Spinal cord (tissue), 10 donors: ENCODE data around the gene ZNF460. TPM values are rescaled to one million over a fixed set of nuclear protein-coding genes. Genes with fewer than 3 reads are reported as not detected.
"Not testable (repeated sequence)": the region's sequence is repeated elsewhere in the genome, so short reads cannot be mapped to it uniquely, and the experiment has no call there.

Source experiments
- DNase-seq, 6 donors: peaks; one replicate each; pipeline versions ENCODE4 v3.0.0 to v3.0.0-alpha.2; 2013 to 2015; ENCODE audit warnings: low spot score in 6 of 6, low read depth in 4 of 6
- H3K27ac ChIP-seq: one replicate; pipeline ENCODE4 v1.5.1; 2013; ENCODE audit warnings: low read depth, low read length, control low read depth
- H3K27me3 ChIP-seq: one replicate; pipeline ENCODE4 v1.6.1; 2013; ENCODE audit warnings: low read length; ENCODE audit not compliant: control insufficient read depth, insufficient read depth
- H3K36me3 ChIP-seq: one replicate; pipeline ENCODE4 v1.6.1; 2013; ENCODE audit warnings: low read length; ENCODE audit not compliant: control insufficient read depth, insufficient read depth
- H3K4me1 ChIP-seq: one replicate; pipeline ENCODE4 v1.6.1; 2013; ENCODE audit warnings: low read length; ENCODE audit not compliant: control insufficient read depth, insufficient read depth
- H3K4me3 ChIP-seq: one replicate; pipeline ENCODE4 v1.5.1; 2013; ENCODE audit warnings: low read depth, low read length, control low read depth
- H3K9me3 ChIP-seq: one replicate; pipeline ENCODE4 v1.6.1; 2013; ENCODE audit warnings: low read length; ENCODE audit not compliant: control insufficient read depth, insufficient read depth
- WGBS: methylation state at CpG from one replicate; pipeline ENCODE4 v1.1.5; 2013; ENCODE audit warnings: missing lambda C conversion rate; ENCODE audit not compliant: insufficient coverage; 5-methylcytosine and 5-hydroxymethylcytosine counted together
- polyA plus RNA-seq, 2 donors: library from polyadenylated mRNA; unstranded; fragments of 120-200 nt; gene quantifications; one replicate each; pipeline ENCODE4 v1.2.1, GENCODE V29; 2013; ENCODE audit not compliant: insufficient read length in 2 of 2
- total RNA-seq, 2 donors: library from RNA; depleted of rRNA in 1 of 2; stranded (reverse); fragments of 120-200 nt in 1 of 2; fragments of >200 nt in 1 of 2; gene quantifications; one replicate each; pipeline versions ENCODE4 v1.2.3 to v1.2.4, GENCODE V29; 2013 to 2014
- donor health status: healthy.

Gene ZNF460
- total and polyA plus RNA-seq, 4 donors = 2.8 to 135 (median 42.2) TPM

DNA sequence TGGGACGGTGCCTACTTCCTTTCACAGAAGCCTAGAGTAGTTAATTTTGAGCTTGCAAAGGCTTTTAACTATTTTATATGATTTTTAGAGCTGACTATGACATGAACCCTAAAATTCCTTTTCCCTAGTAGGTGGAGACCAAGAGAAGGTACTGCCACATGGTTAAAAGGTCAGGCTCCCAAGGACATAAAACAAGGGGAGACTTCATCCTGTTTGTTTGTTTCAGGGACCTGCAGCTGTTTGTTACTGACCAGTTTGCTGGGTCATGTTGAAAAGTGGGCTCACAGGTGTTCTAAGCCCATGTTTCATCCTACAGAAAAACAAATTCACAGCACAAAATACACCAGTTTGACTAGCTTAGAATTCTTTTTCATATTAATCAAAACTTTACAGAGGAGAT, 3.9 kb upstream of the ZNF460 start:
- Histone ChIP-seq H3K4me1 (peaks cover 6% of the 10 kb centered on the region), H3K9me3 (no peaks in the 10 kb centered on the region), H3K27ac (no peak overlapping the region), H3K36me3 (peaks cover 10% of the 10 kb centered on the region), H3K4me3 (no peak overlapping the region), H3K27me3 (no peaks in the 10 kb centered on the region)
- WGBS = no CpG with 5 or more reads among the region's 1 CpG
- no peak for DNase-seq

DNA sequence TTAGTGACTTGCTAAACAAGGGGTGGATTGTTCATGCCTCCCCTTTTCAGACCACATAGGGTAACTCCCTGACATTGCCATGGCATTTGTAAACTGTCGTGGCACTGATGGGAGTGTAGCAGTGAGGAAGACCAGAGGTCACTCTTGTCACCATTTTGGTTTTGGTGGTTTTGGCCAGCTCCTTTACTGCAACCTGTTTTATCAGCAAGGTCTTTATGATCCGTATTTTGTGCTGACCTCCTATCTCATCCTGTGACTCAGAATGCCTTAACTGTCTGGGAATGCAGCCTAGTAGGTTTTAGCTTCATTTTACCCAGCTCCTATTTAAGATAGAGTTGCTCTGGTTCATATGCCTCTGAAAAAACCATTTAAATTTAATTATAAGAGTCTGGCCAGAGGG, 1.8 kb upstream of the ZNF460 start:
- not testable (repeated sequence) for H3K27ac ChIP-seq, H3K4me3 ChIP-seq, H3K9me3 ChIP-seq, H3K27me3 ChIP-seq, DNase-seq
- peaks cover 19% of the 10 kb centered on the region for H3K4me1 ChIP-seq
- WGBS = 40% methylated on average over 1 of the region's 2 CpGs
- H3K36me3 ChIP-seq = peaks cover 13% of the 10 kb centered on the region

DNA sequence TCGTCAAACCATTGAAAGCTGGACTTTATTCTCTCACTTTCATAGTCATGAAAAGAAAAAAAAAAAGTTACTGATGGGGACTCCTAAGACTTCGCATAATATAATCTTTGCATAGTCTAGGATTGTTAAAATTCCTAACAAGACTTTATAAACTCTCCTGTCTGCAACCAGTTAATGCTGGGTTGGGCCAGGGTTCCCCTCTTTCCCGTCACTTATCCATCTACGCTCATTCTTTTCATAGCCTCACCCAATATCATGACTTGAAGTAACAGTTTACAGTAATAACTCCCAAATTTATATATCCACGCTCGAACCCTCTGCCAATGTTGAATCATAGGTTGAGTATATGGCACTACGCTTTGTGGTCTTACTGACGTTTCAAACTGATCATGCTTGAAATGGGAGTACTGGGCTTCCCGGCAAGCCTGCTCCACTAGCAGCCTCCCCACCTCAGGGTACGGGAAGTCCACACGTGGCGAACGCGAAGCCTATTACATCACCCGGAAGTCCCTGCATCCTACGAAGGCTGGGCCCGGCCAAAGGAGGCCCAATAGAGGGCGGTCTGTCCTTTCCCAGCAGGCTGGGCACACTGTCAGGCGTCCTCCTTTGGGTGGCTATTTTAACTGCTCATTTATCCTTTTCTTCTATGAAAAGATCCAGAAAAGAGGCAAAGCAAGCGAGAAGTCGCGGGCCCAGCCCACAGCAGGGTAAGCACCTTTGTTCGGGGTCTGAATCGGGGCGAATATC, 694 bp upstream of the ZNF460 start:
- Histone ChIP-seq H3K4me3 (peak overlapping the region; percentile 99), H3K27me3 (no peaks in the 10 kb centered on the region), H3K4me1 (peaks cover 19% of the 10 kb centered on the region), H3K27ac (peak overlapping the region; percentile 100), H3K36me3 (peaks cover 20% of the 10 kb centered on the region), H3K9me3 (no peaks in the 10 kb centered on the region)
- WGBS = 0% methylated on average over 19 of the region's 25 CpGs
- DNase-seq = peak; percentile 83 to 98 (median 86)

DNA sequence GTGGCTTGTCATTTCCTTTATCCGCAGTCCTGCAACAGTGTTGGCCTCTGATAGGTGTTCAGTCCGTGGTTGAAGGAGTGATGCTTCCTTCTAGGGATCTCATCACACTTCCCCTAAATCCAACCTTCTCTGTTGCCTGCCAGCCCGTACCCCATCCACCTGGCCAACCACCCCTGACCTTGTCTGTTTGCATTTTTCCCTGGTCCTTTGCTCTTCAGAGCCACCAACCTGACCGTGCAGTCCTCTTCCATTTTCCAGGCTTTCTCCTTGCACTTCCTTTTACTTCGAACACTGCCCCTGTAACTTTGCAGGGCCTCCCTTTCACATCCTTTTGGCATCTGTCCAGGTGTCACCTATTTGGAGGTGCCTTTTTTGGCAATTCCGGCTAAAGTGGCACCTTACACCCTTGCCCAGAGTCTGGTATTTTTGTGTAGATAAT, 696 bp downstream of the ZNF460 start:
- peak overlapping the region; percentile 100 for H3K27ac ChIP-seq
- H3K4me3 ChIP-seq = peak overlapping the region; percentile 99
- H3K36me3 ChIP-seq = peaks cover 27% of the 10 kb centered on the region
- peaks cover 19% of the 10 kb centered on the region for H3K4me1 ChIP-seq
- no peaks in the 10 kb centered on the region for H3K27me3 ChIP-seq
- H3K9me3 ChIP-seq = no peaks in the 10 kb centered on the region
- peak in 3 of 6 donors; percentile 2 to 28 (median 7) for DNase-seq
- WGBS = 20% methylated on average over 5 of the region's 6 CpGs

DNA sequence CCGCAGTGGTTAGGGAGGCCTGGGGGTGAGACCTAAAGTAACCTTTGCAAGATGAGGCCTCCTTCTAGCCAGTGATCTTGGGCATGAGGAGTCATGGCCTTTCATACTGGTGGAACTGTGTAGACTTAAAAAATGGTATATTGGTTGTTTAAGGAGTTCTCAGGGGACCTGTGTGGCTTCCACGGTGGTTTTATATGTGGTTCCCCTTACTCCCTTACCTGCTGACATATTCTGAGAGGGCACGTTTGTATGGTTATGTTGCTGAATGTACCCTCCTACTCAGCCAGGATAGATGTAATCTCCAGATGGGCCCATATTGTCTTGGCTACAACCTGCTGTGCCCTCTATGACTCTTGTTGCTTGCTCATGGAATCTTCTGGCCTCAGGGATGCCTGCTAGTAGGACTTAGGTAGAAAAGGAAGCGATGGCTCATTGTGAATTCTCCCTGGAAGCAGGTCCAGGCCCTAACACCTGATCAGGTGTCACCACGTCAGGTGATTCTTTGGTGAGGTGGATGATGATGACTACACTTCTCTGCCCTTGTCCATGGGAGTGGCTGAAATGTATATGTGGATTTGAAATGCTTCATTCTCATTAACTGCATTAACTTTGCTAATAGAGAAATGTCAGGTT, 1.8 kb downstream of the ZNF460 start:
- WGBS = 100% methylated on average over 2 of the region's 5 CpGs
- DNase-seq = no peak
- H3K9me3 ChIP-seq = no peaks in the 10 kb centered on the region
- H3K4me3 ChIP-seq = no peak overlapping the region
- no peaks in the 10 kb centered on the region for H3K27me3 ChIP-seq
- H3K27ac ChIP-seq = no peak overlapping the region
- peaks cover 19% of the 10 kb centered on the region for H3K4me1 ChIP-seq
- H3K36me3 ChIP-seq = peaks cover 33% of the 10 kb centered on the region

DNA sequence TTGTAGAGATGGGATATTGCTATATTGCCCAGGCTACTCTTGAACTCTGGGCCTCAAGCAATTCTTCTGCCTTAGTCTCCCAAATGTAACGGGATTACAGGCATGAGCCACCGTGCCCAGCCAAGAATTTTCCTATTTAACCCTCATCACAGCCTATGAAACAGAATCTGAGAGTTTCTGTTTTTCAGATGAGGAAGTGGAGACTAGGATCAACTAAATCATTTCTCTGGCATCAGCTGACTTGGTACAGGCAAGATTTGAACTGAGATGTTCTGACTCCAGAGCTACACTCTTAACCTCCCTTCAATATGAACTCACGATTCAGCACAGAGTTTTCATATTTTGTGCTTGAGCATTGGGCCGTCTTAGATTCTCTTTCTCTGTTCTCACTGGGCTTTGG, 8.1 kb downstream of the ZNF460 start:
- Histone ChIP-seq H3K27ac (no peak overlapping the region), H3K9me3 (no peaks in the 10 kb centered on the region), H3K27me3 (no peaks in the 10 kb centered on the region), H3K4me1 (no peaks in the 10 kb centered on the region), H3K36me3 (peaks cover 56% of the 10 kb centered on the region), H3K4me3 (no peak overlapping the region)
- 94% methylated on average over 2 of the region's 4 CpGs for WGBS
- DNase-seq = no peak

DNA sequence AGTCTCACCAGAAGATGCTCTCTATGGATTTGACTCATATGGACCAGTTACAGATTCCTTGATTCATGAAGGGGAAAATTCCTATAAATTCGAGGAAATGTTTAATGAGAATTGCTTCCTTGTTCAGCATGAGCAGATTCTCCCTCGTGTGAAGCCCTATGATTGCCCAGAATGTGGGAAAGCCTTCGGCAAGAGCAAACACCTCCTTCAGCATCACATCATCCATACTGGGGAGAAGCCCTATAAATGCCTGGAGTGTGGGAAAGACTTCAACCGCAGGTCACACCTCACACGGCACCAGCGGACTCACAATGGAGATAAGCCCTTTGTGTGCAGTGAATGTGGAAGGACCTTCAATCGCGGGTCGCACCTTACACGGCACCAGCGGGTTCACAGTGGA, 10.7 kb downstream of the ZNF460 start:
- H3K27me3 ChIP-seq = no peaks in the 10 kb centered on the region
- no peak overlapping the region for H3K27ac ChIP-seq
- 96% methylated on average over 4 of the region's 11 CpGs for WGBS
- peaks cover 49% of the 10 kb centered on the region for H3K36me3 ChIP-seq
- no peak for DNase-seq
- H3K4me1 ChIP-seq = no peaks in the 10 kb centered on the region
- H3K9me3 ChIP-seq = no peaks in the 10 kb centered on the region
- no peak overlapping the region for H3K4me3 ChIP-seq

DNA sequence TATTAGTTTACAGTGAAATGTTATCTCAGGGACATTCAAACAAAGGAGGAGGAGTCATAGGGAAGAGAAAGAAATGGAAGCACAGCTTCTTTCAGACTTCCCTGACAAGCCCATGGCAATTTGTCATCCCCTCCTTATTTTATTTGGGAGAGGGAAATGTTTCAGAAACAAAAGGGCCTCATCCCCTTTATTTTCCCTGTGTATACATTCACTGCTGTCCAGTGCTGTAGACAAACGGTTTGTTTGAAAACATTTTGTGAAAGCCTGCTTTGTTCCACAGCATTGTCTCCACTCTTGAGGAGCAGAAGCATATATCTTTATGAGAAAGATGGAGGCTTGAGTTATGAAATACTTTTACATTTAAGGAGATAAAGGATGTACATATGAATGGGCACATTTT, 12.3 kb downstream of the ZNF460 start:
- Histone ChIP-seq H3K36me3 (peaks cover 40% of the 10 kb centered on the region), H3K27me3 (no peaks in the 10 kb centered on the region), H3K4me3 (no peak overlapping the region), H3K27ac (no peak overlapping the region), H3K4me1 (no peaks in the 10 kb centered on the region), H3K9me3 (no peaks in the 10 kb centered on the region)
- no peak for DNase-seq
- no CpG with 5 or more reads among the region's 1 CpG for WGBS

DNA sequence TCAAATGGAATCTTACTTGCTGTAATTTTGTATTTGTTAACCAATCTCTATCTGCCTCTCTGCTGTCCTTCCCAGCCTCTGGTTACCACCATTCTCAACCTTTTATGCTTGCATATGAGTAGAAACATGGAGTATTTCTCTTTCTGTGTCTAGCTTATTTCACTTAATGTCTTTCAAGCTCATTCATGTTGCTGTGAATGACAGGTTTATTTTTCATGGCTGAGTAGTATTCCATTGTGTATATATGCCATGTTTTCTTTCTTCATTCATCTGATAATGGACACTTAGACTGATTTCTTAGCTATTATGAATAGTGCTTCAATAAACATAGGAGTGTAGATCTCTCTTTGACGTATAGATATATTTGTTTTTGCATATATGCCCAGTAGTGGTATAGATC, 13.4 kb downstream of the ZNF460 start:
- Histone ChIP-seq H3K27me3 (no peaks in the 10 kb centered on the region), H3K4me3 (no peak overlapping the region), H3K27ac (no peak overlapping the region), H3K36me3 (peaks cover 34% of the 10 kb centered on the region), H3K9me3 (no peaks in the 10 kb centered on the region), H3K4me1 (no peaks in the 10 kb centered on the region)
- DNase-seq = no peak
- no CpG with 5 or more reads among the region's 1 CpG for WGBS

DNA sequence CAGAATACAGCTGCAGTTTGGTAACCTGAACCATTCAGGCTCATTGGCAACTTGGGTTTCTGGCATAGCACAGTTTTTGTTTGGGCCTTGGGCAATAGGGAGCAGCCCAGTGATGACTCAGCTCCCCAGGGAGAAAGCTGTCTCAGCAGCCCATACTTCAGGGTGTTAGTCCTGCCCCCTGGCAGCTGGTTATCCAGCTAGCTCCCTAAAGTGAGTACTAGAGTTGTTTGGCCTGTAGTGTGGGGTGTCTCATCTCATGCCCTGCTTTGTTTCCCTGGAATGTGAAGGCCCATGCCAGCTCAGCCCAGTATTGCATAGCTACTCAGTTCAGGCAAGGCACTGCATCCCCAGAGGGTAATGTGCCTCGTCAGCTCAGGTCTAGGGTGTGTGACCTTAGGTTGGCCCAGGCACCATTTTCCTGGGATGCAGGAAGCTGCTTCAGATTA, 21.8 kb downstream of the ZNF460 start:
- no peaks in the 10 kb centered on the region for H3K27me3 ChIP-seq
- H3K36me3 ChIP-seq = peaks cover 26% of the 10 kb centered on the region
- WGBS = 82% methylated on average over 1 of the region's 1 CpG
- no peaks in the 10 kb centered on the region for H3K9me3 ChIP-seq
- H3K4me3 ChIP-seq = no peak overlapping the region
- H3K4me1 ChIP-seq = no peaks in the 10 kb centered on the region
- no peak overlapping the region for H3K27ac ChIP-seq
- DNase-seq = no peak
